Erythroblast (primary cell): Measurements from ENCODE around the gene CD276.

ENCODE experiments used
- GATA1 ChIP-seq: IDR thresholded peaks from 2 replicates; pipeline ENCODE4 v1.6.1; 2011; ENCODE audit warnings: low read depth, mild to moderate bottlenecking, control low read depth, low read length, moderate library complexity
- POLR2A ChIP-seq: IDR thresholded peaks from 2 replicates; pipeline ENCODE4 v1.6.1; 2011; ENCODE audit warnings: mild to moderate bottlenecking, low read length

GRCh38 chr15:73744293-73744692, 60.1 kb downstream of the CD276 start:
- TF ChIP-seq POLR2A (no peak), GATA1 (no peak)
